Osteoblast (primary cell): ENCODE data around the gene BNIP5. TPM values are rescaled to one million over a fixed set of nuclear protein-coding genes. Genes with fewer than 3 reads are reported as not detected.
"Not testable (repeated sequence)": the region's sequence is repeated elsewhere in the genome, so short reads cannot be mapped to it uniquely, and the experiment has no call there.

ENCODE experiments used
- DNase-seq: peaks from one replicate; pipeline ENCODE4 v3.0.0; 2011; ENCODE audit warnings: low spot score, mixed read lengths; ENCODE audit not compliant: insufficient read length; ENCODE audit errors: missing footprints
- H2AFZ ChIP-seq: 2 replicates; pipeline ENCODE4 v1.6.0; 2011; ENCODE audit warnings: mild to moderate bottlenecking, low read length
- H3K27ac ChIP-seq: 2 replicates; pipeline ENCODE4 v1.5.1; 2011; ENCODE audit warnings: mild to moderate bottlenecking, low read depth, low read length, moderate library complexity
- H3K27me3 ChIP-seq: 2 replicates; pipeline ENCODE4 v1.6.0; 2012; ENCODE audit warnings: mild to moderate bottlenecking, control low read depth, inconsistent platforms, low read length, moderate library complexity; ENCODE audit not compliant: insufficient read depth
- H3K36me3 ChIP-seq: 2 replicates; pipeline ENCODE4 v1.5.1; 2011; ENCODE audit warnings: mild to moderate bottlenecking, low read length, control low read depth, moderate library complexity; ENCODE audit not compliant: insufficient read depth
- H3K4me1 ChIP-seq: 2 replicates; pipeline ENCODE4 v1.5.1; 2011; ENCODE audit warnings: mild to moderate bottlenecking, low read length, control low read depth, moderate library complexity; ENCODE audit not compliant: insufficient read depth
- H3K4me2 ChIP-seq: 2 replicates; pipeline ENCODE4 v1.6.0; 2011; ENCODE audit warnings: mild to moderate bottlenecking, low read length; ENCODE audit not compliant: insufficient read depth
- H3K4me3 ChIP-seq: fragments of 200-600 bp; sonication (generic); 3 replicates; pipeline ENCODE4 v1.5.1; 2012; ENCODE audit warnings: mild to moderate bottlenecking, low read length, inconsistent platforms; ENCODE audit not compliant: insufficient read depth
- H3K79me2 ChIP-seq: 2 replicates; pipeline ENCODE4 v1.6.0; 2012; ENCODE audit warnings: mild to moderate bottlenecking, low read length, control low read depth, inconsistent platforms; ENCODE audit not compliant: insufficient read depth
- H3K9me3 ChIP-seq: 2 replicates; pipeline ENCODE4 v1.5.1; 2011; ENCODE audit warnings: low read depth, low read length, control low read depth
- H4K20me1 ChIP-seq: 2 replicates; pipeline ENCODE4 v1.6.0; 2012; ENCODE audit warnings: mild to moderate bottlenecking, low read length, control low read depth; ENCODE audit not compliant: insufficient read depth
- total RNA-seq: library from RNA; depleted of rRNA; stranded (reverse); fragments of >200 nt; gene quantifications from 2 replicates; pipeline ENCODE4 v1.2.3, GENCODE V29; 2012
- TF ChIP-seq, protein P1 (sequence below): IDR thresholded peaks from 2 replicates; pipeline ENCODE4 v1.5.1; 2011; ENCODE audit warnings: mild to moderate bottlenecking, low read depth, low read length, moderate library complexity; ENCODE audit errors: extremely low read depth

Gene BNIP5
- total RNA-seq, 1 donor, result not detected

DNA sequence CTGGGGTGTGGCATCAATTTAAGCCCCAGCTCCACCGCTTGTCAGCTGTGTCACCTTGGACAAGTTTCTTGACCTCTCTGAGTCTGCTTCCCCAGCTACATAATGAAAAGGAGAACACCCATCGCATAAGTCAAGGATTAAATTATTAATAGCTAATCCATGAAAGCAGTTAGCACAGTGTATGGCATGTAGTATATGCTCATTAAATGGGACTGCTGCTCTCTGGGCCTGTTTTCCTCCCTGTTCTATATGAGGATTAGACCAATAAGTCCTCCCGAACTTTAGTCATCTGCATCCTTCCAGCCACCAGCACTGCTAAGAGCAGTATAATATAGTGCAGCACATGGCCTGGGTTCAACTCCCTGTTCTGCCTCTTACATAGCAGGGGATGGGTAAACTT is 31.1 kb upstream of the BNIP5 start:
- Histone ChIP-seq H3K4me2 (no peak overlapping the region), H2AFZ (no peak overlapping the region), H3K27ac (no peak overlapping the region), H4K20me1 (no peaks in the 10 kb centered on the region), H3K4me1 (peaks cover 28% of the 10 kb centered on the region), H3K36me3 (no peaks in the 10 kb centered on the region), H3K27me3 (no peaks in the 10 kb centered on the region), H3K4me3 (no peak overlapping the region), H3K9me3 (no peaks in the 10 kb centered on the region), H3K79me2 (no peaks in the 10 kb centered on the region)
- TF ChIP-seq, protein P1, sequence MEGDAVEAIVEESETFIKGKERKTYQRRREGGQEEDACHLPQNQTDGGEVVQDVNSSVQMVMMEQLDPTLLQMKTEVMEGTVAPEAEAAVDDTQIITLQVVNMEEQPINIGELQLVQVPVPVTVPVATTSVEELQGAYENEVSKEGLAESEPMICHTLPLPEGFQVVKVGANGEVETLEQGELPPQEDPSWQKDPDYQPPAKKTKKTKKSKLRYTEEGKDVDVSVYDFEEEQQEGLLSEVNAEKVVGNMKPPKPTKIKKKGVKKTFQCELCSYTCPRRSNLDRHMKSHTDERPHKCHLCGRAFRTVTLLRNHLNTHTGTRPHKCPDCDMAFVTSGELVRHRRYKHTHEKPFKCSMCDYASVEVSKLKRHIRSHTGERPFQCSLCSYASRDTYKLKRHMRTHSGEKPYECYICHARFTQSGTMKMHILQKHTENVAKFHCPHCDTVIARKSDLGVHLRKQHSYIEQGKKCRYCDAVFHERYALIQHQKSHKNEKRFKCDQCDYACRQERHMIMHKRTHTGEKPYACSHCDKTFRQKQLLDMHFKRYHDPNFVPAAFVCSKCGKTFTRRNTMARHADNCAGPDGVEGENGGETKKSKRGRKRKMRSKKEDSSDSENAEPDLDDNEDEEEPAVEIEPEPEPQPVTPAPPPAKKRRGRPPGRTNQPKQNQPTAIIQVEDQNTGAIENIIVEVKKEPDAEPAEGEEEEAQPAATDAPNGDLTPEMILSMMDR, result no peak
- no peak for DNase-seq

DNA sequence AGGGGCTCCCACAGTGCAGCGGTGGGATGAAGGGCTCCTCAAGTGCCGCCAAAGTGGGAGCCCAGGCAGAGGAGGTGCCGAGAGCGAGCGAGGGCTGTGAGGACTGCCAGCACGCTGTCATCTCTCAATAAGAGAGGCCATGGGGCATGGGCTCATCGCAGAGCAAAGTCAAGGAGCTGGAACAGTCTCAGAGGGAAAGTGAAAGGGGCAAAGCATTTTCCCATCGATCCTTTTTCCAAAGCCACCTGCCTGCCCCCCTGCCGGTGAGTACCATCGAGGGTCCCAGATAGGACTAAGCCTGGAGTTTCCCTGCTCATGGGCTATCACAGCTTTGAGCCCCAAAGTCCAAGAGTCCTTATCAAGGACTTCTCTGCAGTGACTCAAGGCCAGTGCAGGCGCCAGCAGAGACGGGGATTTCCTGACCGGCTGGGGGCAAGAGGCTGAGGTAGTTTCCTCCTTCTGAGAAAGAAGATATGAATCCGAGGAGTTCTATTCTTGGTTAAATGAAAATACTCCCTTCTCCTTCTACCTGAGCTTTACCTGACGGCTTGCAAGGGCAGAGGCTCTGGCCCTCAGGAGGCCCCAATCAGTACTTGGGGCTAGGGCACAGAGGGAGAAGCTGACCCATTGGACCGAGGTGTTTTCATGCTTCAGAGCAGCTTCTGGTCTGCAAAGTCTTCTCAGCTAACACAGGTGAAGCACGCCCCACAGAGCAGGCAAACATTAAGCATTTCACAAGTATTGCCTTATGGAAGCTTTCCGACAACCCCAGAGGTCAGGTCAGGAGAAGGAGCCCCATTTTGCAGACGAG is 28.2 kb upstream of the BNIP5 start:
- Histone ChIP-seq H3K79me2 (no peaks in the 10 kb centered on the region), H4K20me1 (no peaks in the 10 kb centered on the region), H3K4me3 (no peak overlapping the region), H2AFZ (no peak overlapping the region), H3K9me3 (no peaks in the 10 kb centered on the region), H3K27me3 (no peaks in the 10 kb centered on the region), H3K4me1 (peaks cover 30% of the 10 kb centered on the region), H3K27ac (no peak overlapping the region), H3K36me3 (no peaks in the 10 kb centered on the region), H3K4me2 (no peak overlapping the region)
- TF ChIP-seq, protein P1, result no peak
- DNase-seq, result no peak

DNA sequence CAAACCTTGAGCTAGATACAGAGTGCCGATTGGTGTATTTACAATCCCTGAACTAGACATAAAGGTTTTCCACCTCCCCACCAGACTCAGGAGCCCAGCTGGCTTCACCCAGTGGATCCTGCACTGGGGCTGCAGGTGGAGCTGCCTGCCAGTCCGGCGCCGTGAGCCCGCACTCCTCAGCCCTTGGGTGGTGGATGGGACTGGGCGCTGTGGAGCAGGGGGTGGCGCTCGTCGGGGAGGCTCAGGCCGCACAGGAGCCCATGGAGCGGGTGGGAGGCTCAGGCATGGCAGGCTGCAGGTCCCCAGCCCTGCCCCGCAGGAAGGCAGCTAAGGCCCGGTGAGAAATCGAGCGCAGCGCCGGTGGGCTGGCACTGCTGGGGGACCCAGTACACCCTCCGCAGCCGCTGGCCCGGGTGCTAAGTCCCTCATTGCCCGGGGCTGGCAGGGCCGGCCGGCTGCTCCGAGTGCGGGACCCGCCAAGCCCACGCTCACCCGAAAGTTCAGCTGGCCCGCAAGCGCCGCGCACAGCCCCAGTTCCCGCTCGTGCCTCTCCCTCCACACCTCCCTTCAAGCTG is 27.5 kb upstream of the BNIP5 start:
- H2AFZ ChIP-seq, H3K27me3 ChIP-seq, DNase-seq: not testable (repeated sequence)

DNA sequence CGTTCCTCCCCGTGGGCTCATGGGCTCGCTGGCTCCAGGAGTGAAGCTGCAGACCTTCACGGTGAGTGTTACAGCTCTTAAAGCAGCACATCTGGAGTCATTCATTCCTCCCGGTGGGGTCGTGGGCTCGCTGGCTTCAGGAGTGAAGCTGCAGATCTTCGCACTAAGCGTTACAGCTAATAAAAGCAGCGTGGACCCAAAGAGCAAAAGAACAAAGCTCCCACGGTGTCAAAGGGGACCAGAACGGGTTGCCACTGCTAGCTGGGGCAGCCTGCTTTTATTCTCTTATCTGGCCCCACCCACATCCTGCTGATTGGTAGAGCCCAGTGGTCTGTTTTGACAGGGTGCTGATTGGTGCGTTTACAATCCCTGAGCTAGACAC is 26.7 kb upstream of the BNIP5 start:
- not testable (repeated sequence) for H3K36me3 ChIP-seq, H3K4me3 ChIP-seq, DNase-seq, H3K4me2 ChIP-seq, H3K27ac ChIP-seq, H3K9me3 ChIP-seq, H2AFZ ChIP-seq, H4K20me1 ChIP-seq, H3K79me2 ChIP-seq, H3K27me3 ChIP-seq
- peaks cover 23% of the 10 kb centered on the region for H3K4me1 ChIP-seq

More for the DNA sequence above, 27.5 kb upstream of the BNIP5 start:
- not testable (repeated sequence) for H3K27ac ChIP-seq, H3K9me3 ChIP-seq, H4K20me1 ChIP-seq, H3K36me3 ChIP-seq, H3K79me2 ChIP-seq, H3K4me3 ChIP-seq, H3K4me2 ChIP-seq
- H3K4me1 ChIP-seq, result peaks cover 23% of the 10 kb centered on the region
